Esophagus (tissue), 2 donors: ENCODE results near the gene CDK5RAP2. TPM values are rescaled to one million over a fixed set of nuclear protein-coding genes. Genes with fewer than 3 reads are reported as not detected.
A peak's percentile ranks its signal among the peaks of the same experiment; 100 is the strongest.

Experiments
- H3K27ac ChIP-seq, 2 donors: one replicate each; pipeline ENCODE4 v1.5.1; 2013; ENCODE audit warnings: low read depth in 2 of 2, mild to moderate bottlenecking in 2 of 2, inconsistent platforms in 1 of 2, low read length in 1 of 2, moderate library complexity in 1 of 2
- H3K27me3 ChIP-seq, 2 donors: one replicate each; pipeline ENCODE4 v1.6.1; 2013; ENCODE audit warnings: low read length in 2 of 2, control low read depth in 1 of 2, mild to moderate bottlenecking in 1 of 2; ENCODE audit not compliant: insufficient read depth in 2 of 2, control insufficient read depth in 1 of 2
- H3K36me3 ChIP-seq, 2 donors: one replicate each; pipeline ENCODE4 v1.6.1; 2013; ENCODE audit warnings: low read length in 1 of 2; ENCODE audit not compliant: control insufficient read depth in 2 of 2, insufficient read depth in 2 of 2
- H3K4me1 ChIP-seq, 2 donors: one replicate each; pipeline ENCODE4 v1.6.1; 2013; ENCODE audit warnings: low read length in 1 of 2; ENCODE audit not compliant: control insufficient read depth in 2 of 2, insufficient read depth in 2 of 2
- H3K4me3 ChIP-seq, 2 donors: one replicate each; pipeline ENCODE4 v1.5.1; 2013; ENCODE audit warnings: low read length in 2 of 2, mild to moderate bottlenecking in 2 of 2, low read depth in 1 of 2, moderate library complexity in 1 of 2
- H3K9me3 ChIP-seq, 2 donors: one replicate each; pipeline ENCODE4 v1.6.1; 2013; ENCODE audit warnings: mild to moderate bottlenecking in 2 of 2, low read depth in 1 of 2, low read length in 1 of 2, moderate library complexity in 1 of 2; ENCODE audit not compliant: control insufficient read depth in 2 of 2, insufficient read depth in 1 of 2
- WGBS, 2 donors: extraction: QIAGEN DNeasy Blood & Tissue Kit; methylation state at CpG; one replicate each; pipeline ENCODE4 v1.1.7; 2013; 5-methylcytosine and 5-hydroxymethylcytosine counted together
- polyA plus RNA-seq, 2 donors: library from polyadenylated mRNA; stranded (reverse); fragments of 200-250 nt; gene quantifications; one replicate each; pipeline ENCODE4 v1.2.3, GENCODE V29; 2013
- donor health status: healthy with polysubstance abuse.
- donor health status: Bipolar disorder and iron deficiency.

CDK5RAP2 gene
- polyA plus RNA-seq, 2 donors, result 18.6 to 20.4 TPM

- Histone ChIP-seq H3K27me3 (no peaks in the 10 kb centered on the region), H3K36me3 (no peaks in the 10 kb centered on the region), H3K4me1 (no peaks in the 10 kb centered on the region), H3K9me3 (no peaks in the 10 kb centered on the region), H3K4me3 (no peak overlapping the region), H3K27ac (peak overlapping the region; percentile 25 to 73)
- 72 to 78% methylated on average over 2 of the region's 2 CpGs for WGBS, 2 donors
Observed at GRCh38 chr9:120431268-120431667, 148.7 kb downstream of the CDK5RAP2 start.

- Histone ChIP-seq H3K27ac (peak overlapping the region in 1 of 2 donors; percentile 53), H3K9me3 (no peaks in the 10 kb centered on the region), H3K4me1 (no peaks in the 10 kb centered on the region), H3K27me3 (no peaks in the 10 kb centered on the region), H3K36me3 (peaks cover 4 to 8% of the 10 kb centered on the region in 2 donors), H3K4me3 (no peak overlapping the region)
Observed at GRCh38 chr9:120424248-120424647, 155.7 kb downstream of the CDK5RAP2 start.

- H3K4me3 ChIP-seq, result no peak overlapping the region
- no peaks in the 10 kb centered on the region for H3K27me3 ChIP-seq
- 89 to 95% methylated on average over 3 of the region's 3 CpGs for whole genome bisulfite sequencing, 2 donors
- no peaks in the 10 kb centered on the region for H3K9me3 ChIP-seq
- H3K36me3 ChIP-seq, result peaks cover 4 to 10% of the 10 kb centered on the region in 2 donors
- no peaks in the 10 kb centered on the region for H3K4me1 ChIP-seq
- H3K27ac ChIP-seq, result peak overlapping the region in 1 of 2 donors; percentile 20
Observed at GRCh38 chr9:120423812-120424211, 156.2 kb downstream of the CDK5RAP2 start.

DNA sequence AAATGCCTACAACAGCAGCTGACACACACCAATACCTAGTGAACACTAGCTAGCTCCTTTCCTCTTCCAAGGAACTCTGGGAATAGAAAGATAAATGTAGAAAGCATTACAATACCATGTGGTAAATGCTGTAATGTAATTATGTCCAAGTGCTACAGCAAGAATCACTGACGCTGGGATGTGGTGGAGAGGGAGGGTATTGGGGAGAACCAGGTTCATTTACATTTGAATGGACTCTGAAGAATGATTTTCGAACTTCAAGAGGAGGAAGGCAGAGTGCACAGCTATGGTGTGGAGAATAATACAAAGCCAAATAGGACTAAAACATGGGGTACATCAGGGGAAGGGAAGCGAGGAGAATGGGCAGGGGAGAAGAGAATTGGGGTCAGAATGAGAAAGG, 158.0 kb downstream of the CDK5RAP2 start:
- Histone ChIP-seq H3K36me3 (peaks cover 4 to 19% of the 10 kb centered on the region in 2 donors), H3K9me3 (no peaks in the 10 kb centered on the region), H3K27me3 (no peaks in the 10 kb centered on the region), H3K4me3 (no peak overlapping the region), H3K27ac (no peak overlapping the region), H3K4me1 (no peaks in the 10 kb centered on the region)
- 88 to 90% methylated on average over 3 of the region's 3 CpGs for WGBS, 2 donors

- Histone ChIP-seq H3K4me1 (no peaks in the 10 kb centered on the region), H3K36me3 (peaks cover 4 to 19% of the 10 kb centered on the region in 2 donors), H3K27ac (no peak overlapping the region), H3K9me3 (no peaks in the 10 kb centered on the region), H3K27me3 (no peaks in the 10 kb centered on the region), H3K4me3 (no peak overlapping the region)
- WGBS, 2 donors, result 63 to 80% methylated on average over 4 of the region's 4 CpGs
Observed at GRCh38 chr9:120418315-120418714, 161.7 kb downstream of the CDK5RAP2 start.

DNA sequence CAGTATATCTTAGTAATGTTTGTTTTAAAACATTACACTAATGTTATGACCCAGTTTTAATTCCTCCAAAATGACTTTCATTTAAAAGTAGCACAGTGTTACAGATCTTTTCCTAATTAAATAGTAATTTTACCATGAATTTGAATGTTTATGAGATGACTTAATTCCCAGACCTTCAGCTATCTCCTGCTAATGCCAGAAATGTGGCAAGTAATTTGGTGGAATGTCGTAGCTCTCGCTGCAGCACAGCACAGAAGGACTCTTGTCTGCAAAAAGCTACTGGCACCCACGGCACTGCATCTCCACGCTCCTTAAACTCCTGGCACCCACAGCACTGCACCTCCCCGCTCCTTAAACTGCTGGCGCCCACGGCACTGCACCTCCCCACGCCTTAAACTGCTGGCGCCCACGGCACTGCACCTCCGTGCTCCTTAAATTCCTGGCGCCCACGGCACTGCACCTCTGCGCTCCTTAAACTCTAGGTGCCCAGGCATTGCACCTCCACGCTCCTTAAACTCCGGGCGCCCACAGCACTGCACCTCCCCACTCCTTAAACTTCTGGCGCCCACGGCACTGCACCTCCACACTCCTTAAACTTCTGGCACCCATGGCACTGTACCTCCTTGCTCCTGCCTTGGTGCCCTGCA, 163.1 kb downstream of the CDK5RAP2 start:
- 86 to 87% methylated on average over 19 of the region's 19 CpGs for WGBS, 2 donors

GRCh38 chr9:120413121-120414048, 166.6 kb downstream of the CDK5RAP2 start:
- Histone ChIP-seq H3K4me1 (no peaks in the 10 kb centered on the region), H3K36me3 (peaks cover 11 to 35% of the 10 kb centered on the region in 2 donors), H3K4me3 (no peak overlapping the region), H3K27me3 (no peaks in the 10 kb centered on the region), H3K27ac (no peak overlapping the region), H3K9me3 (no peaks in the 10 kb centered on the region)
- WGBS, 2 donors, result 80 to 88% methylated on average over 15 of the region's 15 CpGs

More for the DNA sequence above, 163.1 kb downstream of the CDK5RAP2 start:
- Histone ChIP-seq H3K4me1 (no peaks in the 10 kb centered on the region), H3K4me3 (no peak overlapping the region), H3K27ac (no peak overlapping the region), H3K36me3 (peaks cover 4 to 22% of the 10 kb centered on the region in 2 donors), H3K9me3 (no peaks in the 10 kb centered on the region), H3K27me3 (no peaks in the 10 kb centered on the region)

DNA sequence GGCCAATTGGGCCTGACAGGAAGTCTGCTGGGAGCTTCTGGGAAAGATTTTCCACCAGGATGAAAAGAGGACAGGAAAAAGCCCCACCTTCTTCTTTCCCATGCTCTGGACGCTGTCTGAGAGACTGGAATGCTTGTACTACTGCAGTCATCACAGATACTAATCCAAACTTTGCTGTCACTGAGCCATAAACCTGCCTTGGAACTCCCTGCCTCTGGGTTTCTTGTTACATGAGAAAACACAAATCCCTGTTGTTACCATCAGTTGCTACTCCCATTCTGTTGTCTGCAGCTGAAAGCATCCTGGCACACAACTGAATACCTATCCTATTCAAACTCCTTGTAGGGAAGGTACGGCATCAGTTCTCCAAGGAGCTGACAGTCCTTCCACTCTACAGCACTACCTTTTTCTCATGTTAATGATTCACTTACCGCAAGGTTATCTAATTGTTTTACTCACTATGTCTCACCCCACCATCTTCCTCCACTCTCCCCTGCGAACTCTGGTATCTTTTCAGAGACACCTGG, 167.5 kb downstream of the CDK5RAP2 start:
- WGBS, 2 donors, result 82 to 86% methylated on average over 4 of the region's 4 CpGs
- Histone ChIP-seq H3K27me3 (no peaks in the 10 kb centered on the region), H3K4me3 (no peak overlapping the region), H3K27ac (no peak overlapping the region), H3K9me3 (no peaks in the 10 kb centered on the region), H3K4me1 (no peaks in the 10 kb centered on the region), H3K36me3 (peaks cover 11 to 39% of the 10 kb centered on the region in 2 donors)

- no peaks in the 10 kb centered on the region for H3K27me3 ChIP-seq
- 93 to 94% methylated on average over 5 of the region's 5 CpGs for WGBS, 2 donors
- peaks cover 12 to 37% of the 10 kb centered on the region in 2 donors for H3K36me3 ChIP-seq
- no peak overlapping the region for H3K4me3 ChIP-seq
- H3K4me1 ChIP-seq, result no peaks in the 10 kb centered on the region
- H3K9me3 ChIP-seq, result no peaks in the 10 kb centered on the region
- H3K27ac ChIP-seq, result no peak overlapping the region
Observed at GRCh38 chr9:120411862-120412424, 168.0 kb downstream of the CDK5RAP2 start.
